SK-N-SH (cell line): ENCODE measurements around the gene RNF7.

ENCODE experiments used
- CHD2 ChIP-seq: fragments of 150-350 bp; IDR thresholded peaks from 2 replicates; pipeline ENCODE4 v1.6.1; 2018; ENCODE audit warnings: low read length; ENCODE audit not compliant: partially characterized antibody
- CTCF ChIP-seq: fragments of 200-600 bp; sonication (generic); IDR thresholded peaks from 2 replicates; pipeline ENCODE4 v1.6.1; 2017; ENCODE audit warnings: antibody characterized with exemption, mild to moderate bottlenecking, moderate library complexity
- EP300 ChIP-seq, 2 experiments: IDR thresholded peaks; 2 replicates each; pipeline versions ENCODE4 v1.4.0 to v1.6.1; 2012; ENCODE audit warnings: borderline replicate concordance in 1 of 2, low read depth in 1 of 2, low read length in 1 of 2
- FOXM1 ChIP-seq: IDR thresholded peaks from 2 replicates; pipeline ENCODE4 v1.4.0; 2012; ENCODE audit warnings: low read depth, mild to moderate bottlenecking
- JUND ChIP-seq: IDR thresholded peaks from 2 replicates; pipeline ENCODE4 v1.4.0; 2012
- POLR2AphosphoS5 ChIP-seq: IDR thresholded peaks from 2 replicates; pipeline ENCODE4 v1.6.1; 2012; ENCODE audit warnings: low read depth, low read length
- RAD21 ChIP-seq: IDR thresholded peaks from 2 replicates; pipeline ENCODE4 v1.6.1; 2012; ENCODE audit warnings: mild to moderate bottlenecking, low read length
- REST ChIP-seq: IDR thresholded peaks from 2 replicates; pipeline ENCODE4 v1.6.1; 2012; ENCODE audit warnings: mild to moderate bottlenecking, low read depth, low read length, moderate library complexity
- SMC3 ChIP-seq: IDR thresholded peaks from 2 replicates; pipeline ENCODE4 v1.6.1; 2012; ENCODE audit warnings: low read depth, low read length, improper control_type of control experiment
- TAF1 ChIP-seq: IDR thresholded peaks from 2 replicates; pipeline ENCODE4 v1.6.1; 2012; ENCODE audit warnings: low read depth, mild to moderate bottlenecking, low read length, moderate library complexity, borderline replicate concordance
- TCF12 ChIP-seq: IDR thresholded peaks from 2 replicates; pipeline ENCODE4 v1.4.0; 2012
- USF1 ChIP-seq: IDR thresholded peaks from 2 replicates; pipeline ENCODE4 v1.4.0; 2012; ENCODE audit warnings: low read depth, borderline replicate concordance

GRCh38 chr3:141726483-141726882, 11.6 kb upstream of the RNF7 start:
- TF ChIP-seq SMC3 (no peak), TCF12 (no peak), FOXM1 (no peak), USF1 (no peak), EP300 (IDR thresholded peaks at IDR 0.05; ENCODE audit: borderline replicate concordance in 1 of 2, low read depth in 1 of 2, low read length in 1 of 2) (no peak), CTCF (no peak), JUND (no peak), REST (no peak), CHD2 (no peak), POLR2AphosphoS5 (no peak), RAD21 (no peak), TAF1 (no peak)
